Skin of body (tissue), 2 donors: ENCODE data around the gene OR1A2. TPM values are rescaled to one million over a fixed set of nuclear protein-coding genes. Genes with fewer than 3 reads are reported as not detected.
"Not testable (repeated sequence)": the region's sequence is repeated elsewhere in the genome, so short reads cannot be mapped to it uniquely, and the experiment has no call there.

ENCODE experiments used
- DNase-seq: peaks from one replicate; lab custom pipeline; 2025; lab: John Stamatoyannopoulos, UW
- total RNA-seq: library from RNA; depleted of rRNA; stranded (reverse); fragments of >200 nt; gene quantifications from one replicate; pipeline ENCODE4 v1.2.3, GENCODE V29; 2014

Gene OR1A2, protein sequence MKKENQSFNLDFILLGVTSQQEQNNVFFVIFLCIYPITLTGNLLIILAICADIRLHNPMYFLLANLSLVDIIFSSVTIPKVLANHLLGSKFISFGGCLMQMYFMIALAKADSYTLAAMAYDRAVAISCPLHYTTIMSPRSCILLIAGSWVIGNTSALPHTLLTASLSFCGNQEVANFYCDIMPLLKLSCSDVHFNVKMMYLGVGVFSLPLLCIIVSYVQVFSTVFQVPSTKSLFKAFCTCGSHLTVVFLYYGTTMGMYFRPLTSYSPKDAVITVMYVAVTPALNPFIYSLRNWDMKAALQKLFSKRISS
- total RNA-seq = not detected

DNA sequence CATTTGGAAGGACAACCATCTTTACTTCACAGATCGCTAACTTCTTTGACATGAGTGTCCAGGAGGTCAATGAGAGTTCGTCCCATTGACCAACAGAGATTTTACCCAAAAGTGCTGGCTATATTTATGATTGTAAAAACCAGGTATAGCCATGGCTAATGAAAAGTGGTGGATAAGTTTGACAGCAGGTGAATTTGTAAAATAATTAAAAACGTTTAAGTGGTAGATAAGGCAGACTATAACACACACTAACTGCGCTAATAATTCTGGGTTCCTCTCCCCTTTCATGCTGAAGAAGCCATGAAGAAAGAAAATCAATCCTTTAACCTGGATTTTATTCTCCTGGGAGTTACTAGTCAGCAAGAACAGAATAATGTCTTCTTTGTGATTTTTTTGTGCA is at the start of gene OR1A2:
OR1A2 (plus strand) TSS at position 301 of the 400 bp plus-strand sequence; CDS start at position 301, 0 bp downstream.
- no peak for DNase-seq

DNA sequence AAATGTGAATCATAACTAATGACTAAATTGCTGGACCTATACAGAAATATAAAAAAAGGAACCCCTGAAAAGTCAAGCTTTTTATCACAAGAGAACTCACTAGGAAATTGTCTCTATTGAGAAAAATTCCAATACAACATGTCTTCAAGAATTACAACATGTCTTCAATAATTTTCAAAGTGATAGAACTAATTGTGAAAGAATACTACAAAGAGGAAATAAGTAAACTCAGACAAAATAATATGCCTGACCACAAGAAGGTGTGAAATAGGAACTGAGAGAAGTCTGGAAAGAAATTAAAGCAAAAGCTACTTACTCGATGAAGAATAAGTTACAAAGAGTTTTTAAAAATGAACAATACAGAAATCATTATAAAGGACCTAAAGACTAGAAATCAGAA is 40.1 kb upstream of the OR1A2 start:
- no peak for DNase-seq

DNA sequence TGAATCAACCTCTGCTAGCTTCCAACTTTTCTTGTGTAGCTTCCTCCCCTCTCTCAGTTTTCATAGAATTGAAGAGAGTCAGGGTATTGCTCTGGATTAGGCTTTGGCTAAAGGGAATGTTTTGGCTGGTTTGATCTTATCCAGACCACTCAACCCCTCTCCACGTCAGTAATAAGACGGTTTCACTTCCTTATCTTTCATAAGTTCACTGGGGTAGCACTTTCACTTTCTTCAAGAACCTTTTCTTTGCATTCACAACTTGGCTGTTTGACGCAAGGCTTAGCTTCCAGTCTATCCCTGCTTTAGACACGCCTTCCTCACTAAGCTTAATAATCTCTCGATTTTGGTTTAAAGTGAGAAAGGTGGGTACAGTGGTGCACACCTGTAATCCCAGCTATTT is 29.7 kb upstream of the OR1A2 start:
- DNase-seq = no peak

DNA sequence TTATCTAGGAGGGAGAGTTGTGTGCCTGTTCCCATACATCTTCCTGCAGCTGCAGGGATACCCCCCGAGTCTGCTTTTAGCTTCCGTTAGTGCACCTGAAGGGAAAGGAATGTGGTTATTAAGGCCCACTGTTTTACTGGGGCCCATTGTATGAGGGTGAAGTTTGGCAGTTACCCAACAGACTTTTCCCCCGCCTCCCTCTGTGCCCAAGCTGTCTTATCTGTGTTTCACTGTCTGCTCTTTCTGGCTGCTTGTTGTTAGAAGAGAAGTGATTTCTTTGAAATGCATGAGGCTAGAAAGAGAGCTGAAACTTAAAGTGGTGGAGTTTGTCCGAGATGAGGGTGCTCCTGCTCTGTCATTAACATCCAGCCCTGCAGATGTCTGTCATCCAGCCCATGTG is 7.4 kb upstream of the OR1A2 start:
- DNase-seq = no peak

DNA sequence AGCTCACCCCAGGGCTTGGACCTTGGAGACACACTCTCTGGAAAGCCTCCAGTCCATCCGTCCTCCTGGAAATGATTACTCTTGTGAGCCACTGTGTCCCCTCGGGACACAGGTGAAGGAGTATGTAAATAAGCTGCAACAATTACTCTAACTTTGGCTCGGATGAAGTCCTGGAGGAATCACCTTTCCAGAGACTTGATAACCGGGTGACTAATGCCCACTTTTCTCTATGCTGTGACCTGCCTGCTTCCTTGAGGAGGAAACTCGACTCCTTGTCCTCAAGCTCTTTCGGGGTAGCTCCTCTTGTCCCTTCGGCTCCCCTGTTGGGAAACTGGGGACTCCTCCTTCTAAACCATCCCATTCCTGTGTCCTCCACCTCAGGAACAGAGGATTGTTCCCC is 10.0 kb downstream of the OR1A2 start, which contains the start of gene OR1A1:
OR1A1 (plus strand) TSS at position 301 of the 400 bp plus-strand sequence. CDS start 7,954 bp downstream, outside the sequence.
- DNase-seq = no peak

DNA sequence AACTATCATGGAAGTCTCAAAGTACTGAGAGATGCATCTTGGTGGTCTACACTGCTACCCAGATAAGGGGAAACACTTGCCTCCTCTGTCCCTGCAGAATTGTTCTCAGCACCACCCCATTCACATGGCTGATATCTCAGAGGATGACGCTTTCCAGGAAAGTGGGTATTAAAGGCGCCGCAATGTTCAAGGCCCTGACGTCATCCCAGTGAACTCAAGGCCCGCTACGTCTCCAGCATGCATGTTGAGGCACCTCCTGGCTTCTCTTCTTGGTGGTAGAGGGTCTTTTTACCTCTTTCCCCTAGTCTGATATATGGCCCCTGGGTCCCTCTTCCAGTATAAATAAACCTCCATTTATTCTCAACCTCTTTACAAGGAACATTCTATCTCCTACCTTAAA is 11.2 kb downstream of the OR1A2 start:
- no peak for DNase-seq

DNA sequence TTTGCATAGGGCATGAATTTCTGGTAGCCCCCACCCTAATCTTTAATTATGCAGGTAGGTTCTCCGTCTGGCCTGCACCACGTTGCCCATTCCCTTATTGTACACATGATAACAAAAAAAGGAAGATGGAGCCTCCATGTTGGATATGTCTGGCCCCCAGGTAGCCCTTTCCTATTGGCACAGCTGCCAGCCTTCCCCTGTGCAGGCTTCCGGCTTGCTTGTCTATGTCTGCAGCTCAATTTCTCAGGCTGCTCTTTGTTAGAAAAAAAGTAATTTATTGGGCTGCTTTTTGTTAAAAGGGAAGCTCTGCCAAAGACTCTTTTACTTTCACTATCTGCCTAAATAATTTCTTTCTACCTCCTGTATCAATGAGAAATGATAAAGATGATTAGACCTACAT is 15.7 kb downstream of the OR1A2 start:
- DNase-seq = no peak

DNA sequence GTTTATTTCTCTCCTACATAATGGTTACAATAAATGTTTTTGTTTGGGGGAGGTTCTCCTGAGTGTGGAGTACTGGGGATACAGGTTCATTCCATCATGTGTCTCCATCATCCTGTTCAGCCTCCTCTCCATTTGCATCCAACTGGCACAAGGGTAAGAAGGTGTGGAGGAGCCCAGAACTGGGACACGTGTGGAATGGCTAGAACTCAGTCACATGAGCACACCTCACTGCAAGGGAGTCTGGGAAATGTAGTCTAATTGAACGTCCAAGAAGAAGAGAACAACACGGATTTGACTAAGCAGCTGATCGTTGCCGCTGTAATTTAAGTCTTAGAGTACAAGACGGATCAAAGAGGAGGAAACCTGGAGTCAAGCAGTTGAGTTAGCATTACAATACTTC is 16.3 kb downstream of the OR1A2 start:
- DNase-seq = no peak

DNA sequence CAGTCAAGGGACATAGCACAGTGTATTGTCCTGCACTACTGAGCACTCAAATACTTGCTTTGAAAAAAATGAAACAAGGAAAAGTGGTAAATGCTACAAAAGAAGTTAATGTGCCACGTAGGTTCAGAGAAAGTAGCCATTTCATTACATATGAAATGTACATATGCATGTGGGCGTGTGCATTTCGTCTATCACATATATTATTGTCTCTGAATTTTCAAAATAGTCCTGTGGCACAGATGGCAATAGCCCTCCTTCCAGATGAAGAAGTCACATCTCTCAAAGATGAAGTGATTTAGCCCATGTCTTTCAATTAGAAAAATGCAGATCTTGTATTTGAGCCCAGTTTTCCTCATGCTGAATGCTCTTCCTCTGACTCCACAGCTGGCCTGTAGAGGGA is 22.7 kb downstream of the OR1A2 start:
- DNase-seq = not testable (repeated sequence)

DNA sequence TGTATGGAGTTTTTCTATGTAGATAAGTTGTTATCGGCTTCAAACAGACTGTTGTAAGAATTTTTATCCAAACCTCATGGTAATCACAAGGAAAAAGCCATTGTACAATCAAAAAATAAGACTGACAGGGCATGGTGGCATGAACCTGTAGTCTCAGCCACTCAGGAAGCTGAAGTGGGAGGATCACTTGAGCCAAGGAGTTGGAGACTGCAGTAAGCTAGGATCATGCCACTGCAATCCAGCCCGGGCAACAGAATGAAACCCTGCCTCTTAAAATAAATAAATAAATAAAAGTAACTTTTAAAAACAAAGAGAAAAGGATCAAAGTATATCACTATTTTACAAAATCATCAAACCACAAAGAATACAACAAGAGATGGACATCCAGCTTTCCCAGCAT is 24.5 kb downstream of the OR1A2 start:
- DNase-seq = no peak

DNA sequence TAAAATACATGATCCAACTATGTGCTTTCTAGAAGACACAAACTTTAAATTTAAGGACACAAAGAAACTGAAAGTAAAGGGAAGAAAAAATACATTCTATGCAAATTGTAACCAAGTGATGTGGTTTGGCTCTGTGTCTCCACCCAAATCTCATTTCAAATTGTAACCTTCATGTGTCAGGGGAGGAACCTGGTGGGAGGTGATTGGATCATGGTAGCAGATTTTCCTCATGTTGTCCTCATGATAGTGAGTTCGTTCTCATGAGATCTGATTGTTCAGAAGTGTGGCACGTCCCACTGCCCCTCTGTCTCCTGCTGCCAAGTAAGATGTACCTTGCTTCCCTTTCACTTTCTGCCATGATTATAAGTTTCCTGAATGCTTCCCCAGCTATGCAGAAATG is 25.2 kb downstream of the OR1A2 start:
- DNase-seq = no peak

DNA sequence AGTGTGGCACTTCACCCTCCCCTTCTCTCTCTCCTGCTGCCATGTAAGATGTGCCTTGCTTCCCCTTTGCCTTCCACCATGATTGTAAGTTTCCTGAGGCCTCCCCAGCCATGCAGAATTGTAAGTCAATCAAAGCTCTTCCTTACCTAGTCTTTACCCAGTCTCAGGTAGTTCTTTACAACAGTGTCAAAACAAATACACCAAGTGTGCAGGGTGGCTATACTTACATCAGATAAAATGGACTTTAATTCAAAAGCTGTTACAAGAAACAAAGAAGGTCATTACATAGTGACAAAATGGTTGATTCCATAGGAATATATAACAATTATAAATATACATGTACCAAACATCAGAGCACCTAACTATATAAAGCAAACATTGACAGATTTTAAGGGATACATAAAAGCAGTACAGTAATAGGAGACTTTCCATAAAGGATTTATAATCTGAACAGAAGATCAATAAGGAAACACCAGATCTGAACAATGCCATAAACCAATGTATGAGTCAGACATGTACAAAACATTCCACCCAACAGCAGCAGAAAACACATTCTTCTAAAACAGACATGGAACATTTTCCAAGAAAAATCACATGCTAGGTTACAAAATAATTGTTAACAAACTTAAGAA is 27.5 kb downstream of the OR1A2 start:
- DNase-seq = not testable (repeated sequence)

DNA sequence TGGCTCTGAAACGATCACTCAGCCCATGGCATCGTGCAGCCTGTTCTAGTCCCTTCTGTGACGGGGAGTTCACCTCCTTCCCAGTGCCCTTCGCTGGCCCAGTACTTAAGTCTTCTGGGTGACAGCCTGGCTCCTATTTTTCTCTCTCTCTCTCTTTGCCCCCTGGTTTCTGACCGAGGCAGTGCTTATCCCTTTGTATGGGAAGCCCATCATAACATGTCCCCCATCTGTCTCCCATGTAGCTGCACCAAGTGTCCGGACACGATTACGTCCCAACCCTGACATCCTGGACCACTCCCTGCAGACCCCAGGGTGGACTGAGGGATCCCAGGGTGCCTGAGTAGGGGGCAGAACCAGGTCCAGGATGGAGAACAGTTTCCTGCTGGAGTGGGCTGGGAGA is 35.0 kb downstream of the OR1A2 start:
- not testable (repeated sequence) for DNase-seq

DNA sequence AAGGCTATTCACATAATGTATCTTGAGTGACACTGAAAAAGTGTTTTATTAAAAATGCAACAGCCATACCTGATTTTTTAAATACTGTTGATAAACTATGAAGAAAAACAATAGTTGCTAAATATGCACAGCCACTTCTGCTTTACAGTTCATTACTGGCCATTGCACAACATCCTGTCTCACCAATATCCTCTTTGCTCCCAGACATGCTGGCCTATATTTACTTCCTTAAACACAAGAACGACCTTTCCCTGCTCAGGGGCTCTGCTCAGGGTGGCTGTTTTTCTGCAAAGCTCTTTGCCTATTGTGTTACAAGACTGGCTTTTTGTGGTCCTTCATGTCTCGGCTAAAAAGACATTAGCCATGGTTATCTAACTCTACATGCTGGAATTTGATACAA is 41.4 kb downstream of the OR1A2 start:
- DNase-seq = not testable (repeated sequence)

DNA sequence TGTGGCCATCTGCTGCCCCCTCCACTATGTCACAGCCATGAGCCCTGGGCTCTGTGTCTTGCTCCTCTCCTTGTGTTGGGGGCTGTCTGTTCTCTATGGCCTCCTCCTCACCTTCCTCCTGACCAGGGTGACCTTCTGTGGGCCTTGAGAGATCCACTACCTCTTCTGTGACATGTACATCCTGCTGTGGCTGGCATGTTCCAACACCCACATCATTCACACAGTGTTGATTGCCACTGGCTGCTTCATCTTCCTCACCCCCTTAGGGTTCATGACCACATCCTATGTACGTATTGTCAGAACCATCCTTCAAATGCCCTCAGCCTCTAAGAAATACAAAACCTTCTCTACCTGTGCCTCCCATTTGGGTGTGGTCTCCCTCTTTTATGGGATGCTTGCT is 43.7 kb downstream of the OR1A2 start:
- not testable (repeated sequence) for DNase-seq

DNA sequence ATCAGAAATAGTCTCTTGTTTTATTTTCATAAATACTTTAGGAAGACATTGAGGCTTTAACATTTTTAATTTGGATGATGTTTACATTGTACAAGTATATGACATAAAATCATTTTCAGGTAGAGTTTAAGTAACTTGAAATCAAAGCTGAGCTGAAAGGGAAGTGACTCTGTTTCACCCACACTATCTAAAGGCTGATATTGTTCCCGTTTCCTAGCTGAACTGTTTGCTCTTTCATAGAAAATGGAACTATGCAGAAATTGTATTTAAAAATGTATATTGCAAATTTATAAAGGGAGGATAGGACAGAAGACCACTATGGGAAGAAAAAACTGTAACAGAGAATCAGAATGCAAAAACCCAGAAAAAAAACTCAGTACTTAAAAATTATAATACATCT is 47.5 kb downstream of the OR1A2 start:
- DNase-seq = not testable (repeated sequence)

Other genes with a start within 250 kb of the OR1A2 start
- not detected for gene OR1D5, start 133.9 kb upstream of the OR1A2 start, total RNA-seq
- not detected for gene OR1D2, start 93.1 kb upstream of the OR1A2 start, total RNA-seq
- gene OR1G1, start 70.0 kb upstream of the OR1A2 start, total RNA-seq = not detected
- gene OR1A1, start 10.1 kb downstream of the OR1A2 start, total RNA-seq = not detected
- 0.20 TPM for gene OR3A1, start 100.8 kb downstream of the OR1A2 start, total RNA-seq
- gene OR3A2, start 188.8 kb downstream of the OR1A2 start, total RNA-seq = 0.30 TPM
- not detected for gene OR1E1, start 200.9 kb downstream of the OR1A2 start, total RNA-seq
- gene OR3A3, start 213.9 kb downstream of the OR1A2 start, total RNA-seq = not detected
- not detected for gene OR1E2, start 236.3 kb downstream of the OR1A2 start, total RNA-seq